ENCODE data around the gene AIF1.

GRCh38 chr6:31634969-31635575 is 20.0 kb downstream of the AIF1 start:
- TF ChIP-seq POLR2AphosphoS5 (IDR thresholded peaks at IDR 0.05; ENCODE audit: low read depth, low read length), result no peak
- TF ChIP-seq POLR2A (IDR thresholded peaks at IDR 0.05; ENCODE audit: low read depth, low read length), result no peak; the same call in 1 of the 2 replicates
